Measurements from ENCODE around the gene WNT3A.

DNA sequence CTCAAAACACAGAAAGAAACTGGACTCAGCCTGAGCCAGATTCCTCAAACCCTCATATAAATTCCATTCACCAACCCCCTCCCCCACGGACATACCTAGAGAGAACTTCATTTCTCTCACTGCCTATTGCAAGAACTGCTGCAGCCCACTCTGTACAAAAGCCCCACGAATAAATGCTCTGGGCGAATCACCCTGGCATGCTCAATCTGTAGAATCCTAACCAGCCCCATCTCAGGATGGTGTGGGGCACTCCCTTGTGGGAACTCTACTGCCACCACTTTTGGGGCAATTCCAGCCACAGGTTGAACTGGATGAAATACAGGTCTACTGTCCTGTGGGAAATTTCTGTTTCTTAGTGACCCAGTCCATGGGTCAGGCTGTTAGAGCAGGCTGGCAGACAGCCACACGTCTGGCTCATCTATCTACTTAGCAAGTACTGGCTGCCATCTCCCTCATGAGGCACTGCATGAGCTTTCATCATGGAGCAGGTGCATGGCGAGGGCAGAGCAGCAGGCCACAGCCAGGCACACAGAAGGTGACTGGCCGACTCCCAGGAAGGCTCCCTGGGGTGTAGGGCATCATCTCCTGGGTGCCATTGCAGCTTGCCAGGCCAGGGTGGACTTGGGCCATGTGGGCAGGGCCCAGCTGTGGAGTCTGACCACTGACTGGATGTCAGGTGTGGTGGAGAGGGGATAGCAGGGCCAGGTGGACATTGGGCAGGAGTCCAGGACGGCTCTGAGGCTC, 97.9 kb downstream of the WNT3A start:
- TF ChIP-seq CTCF (IDR thresholded peaks at IDR 0.05; ENCODE audit: low read length) = no peak
- TF ChIP-seq EZH2 (optimal IDR thresholded peaks at IDR 0.05; ENCODE audit: low read depth, low read length) = no peak
- TF ChIP-seq EZH2phosphoT487 (IDR thresholded peaks at IDR 0.05; ENCODE audit: low read length) = no peak

All from MM.1S (cell line).